ENCODE data around the gene NRDC.
"Not testable (repeated sequence)": the region's sequence is repeated elsewhere in the genome, so short reads cannot be mapped to it uniquely, and the experiment has no call there.

NRDC gene

DNA sequence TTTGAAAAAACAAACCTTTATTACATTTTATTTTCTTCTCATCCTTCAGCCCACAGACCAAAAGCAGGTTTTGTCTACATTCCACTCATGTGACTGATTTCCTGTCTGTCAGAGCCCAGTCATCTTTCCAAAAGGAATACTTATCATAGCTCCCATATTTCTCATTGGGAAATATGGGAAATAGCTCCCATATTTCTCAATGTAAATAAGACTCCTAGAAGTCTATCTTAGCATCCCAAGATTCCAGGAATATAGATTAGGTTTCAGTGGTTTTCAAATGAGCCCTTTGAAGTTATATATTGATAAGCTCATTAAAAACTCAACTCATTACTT is 19.1 kb upstream of the NRDC start:
- in situ Hi-C loops (cut with MboI; ENCODE audit: low pct_unique_long_range_greater_than_20kb, low sequenced_read_pairs, unreplicated experiment): no loop called here
- DNase-seq (ENCODE audit: low spot score): no peak
- TF ChIP-seq, protein P1, sequence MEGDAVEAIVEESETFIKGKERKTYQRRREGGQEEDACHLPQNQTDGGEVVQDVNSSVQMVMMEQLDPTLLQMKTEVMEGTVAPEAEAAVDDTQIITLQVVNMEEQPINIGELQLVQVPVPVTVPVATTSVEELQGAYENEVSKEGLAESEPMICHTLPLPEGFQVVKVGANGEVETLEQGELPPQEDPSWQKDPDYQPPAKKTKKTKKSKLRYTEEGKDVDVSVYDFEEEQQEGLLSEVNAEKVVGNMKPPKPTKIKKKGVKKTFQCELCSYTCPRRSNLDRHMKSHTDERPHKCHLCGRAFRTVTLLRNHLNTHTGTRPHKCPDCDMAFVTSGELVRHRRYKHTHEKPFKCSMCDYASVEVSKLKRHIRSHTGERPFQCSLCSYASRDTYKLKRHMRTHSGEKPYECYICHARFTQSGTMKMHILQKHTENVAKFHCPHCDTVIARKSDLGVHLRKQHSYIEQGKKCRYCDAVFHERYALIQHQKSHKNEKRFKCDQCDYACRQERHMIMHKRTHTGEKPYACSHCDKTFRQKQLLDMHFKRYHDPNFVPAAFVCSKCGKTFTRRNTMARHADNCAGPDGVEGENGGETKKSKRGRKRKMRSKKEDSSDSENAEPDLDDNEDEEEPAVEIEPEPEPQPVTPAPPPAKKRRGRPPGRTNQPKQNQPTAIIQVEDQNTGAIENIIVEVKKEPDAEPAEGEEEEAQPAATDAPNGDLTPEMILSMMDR (IDR thresholded peaks at IDR 0.05; ENCODE audit: extremely low read depth, insufficient read depth, missing control alignments): no peak

DNA sequence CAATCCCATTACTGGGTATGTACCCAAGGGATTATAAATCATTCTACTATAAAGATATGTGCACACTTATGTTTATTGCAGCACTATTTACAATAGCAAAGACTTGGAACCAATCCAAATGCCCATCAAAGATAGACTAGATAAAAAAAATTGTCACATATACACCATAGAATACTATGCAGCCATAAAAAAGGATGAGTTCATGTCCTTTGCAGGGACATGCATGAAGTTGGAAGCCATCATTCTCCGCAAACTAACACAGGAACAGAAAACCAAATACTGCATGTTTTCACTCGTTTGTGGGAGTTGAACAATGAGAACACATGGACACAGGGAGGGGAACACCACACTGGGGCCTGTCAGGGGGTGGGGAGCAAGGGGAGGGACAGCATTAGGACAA is 16.2 kb upstream of the NRDC start:
- DNase-seq (ENCODE audit: low spot score); in situ Hi-C loops (cut with MboI; ENCODE audit: low pct_unique_long_range_greater_than_20kb, low sequenced_read_pairs, unreplicated experiment): not testable (repeated sequence)

- in situ Hi-C loops (cut with MboI; ENCODE audit: low pct_unique_long_range_greater_than_20kb, low sequenced_read_pairs, unreplicated experiment): no loop called here
Observed at GRCh38 chr1:51878308-51878615, 265 bp downstream of the NRDC start.

GRCh38 chr1:51877434-51878307 is 856 bp downstream of the NRDC start:
- DNase-seq (ENCODE audit: low spot score): no peak
- TF ChIP-seq, protein P1 (IDR thresholded peaks at IDR 0.05; ENCODE audit: extremely low read depth, insufficient read depth, missing control alignments): no peak
- in situ Hi-C loops (cut with MboI; ENCODE audit: low pct_unique_long_range_greater_than_20kb, low sequenced_read_pairs, unreplicated experiment): no loop called here

More at GRCh38 chr1:51878308-51878615, 265 bp downstream of the NRDC start:
- TF ChIP-seq, protein P1 (IDR thresholded peaks at IDR 0.05; ENCODE audit: extremely low read depth, insufficient read depth, missing control alignments): no peak
- DNase-seq (ENCODE audit: low spot score): no peak

- TF ChIP-seq, protein P1 (IDR thresholded peaks at IDR 0.05; ENCODE audit: extremely low read depth, insufficient read depth, missing control alignments): no peak
- DNase-seq (ENCODE audit: low spot score): no peak
- in situ Hi-C loops (cut with MboI; ENCODE audit: low pct_unique_long_range_greater_than_20kb, low sequenced_read_pairs, unreplicated experiment): no loop called here
Observed at GRCh38 chr1:51875836-51876235, 2.7 kb downstream of the NRDC start.

- TF ChIP-seq, protein P1 (IDR thresholded peaks at IDR 0.05; ENCODE audit: extremely low read depth, insufficient read depth, missing control alignments): no peak
- in situ Hi-C loops (cut with MboI; ENCODE audit: low pct_unique_long_range_greater_than_20kb, low sequenced_read_pairs, unreplicated experiment): no loop called here
Observed at GRCh38 chr1:51875291-51875772, 3.2 kb downstream of the NRDC start.

GRCh38 chr1:51873270-51873669 is 5.3 kb downstream of the NRDC start:
- in situ Hi-C loops (cut with MboI; ENCODE audit: low pct_unique_long_range_greater_than_20kb, low sequenced_read_pairs, unreplicated experiment); DNase-seq (ENCODE audit: low spot score): not testable (repeated sequence)

More at GRCh38 chr1:51875291-51875772, 3.2 kb downstream of the NRDC start:
- no peak for DNase-seq (ENCODE audit: low spot score)
